NCI-H2029 treated with DMSO at 0.1 percent for 48 hours (cell line): ENCODE measurements around the gene GPX3.

Experiments
- DNase-seq: peaks from one replicate; lab custom pipeline; 2025; lab: John Stamatoyannopoulos, UW

The GPX3 gene

GRCh38 chr5:151014680-151015343, 5.6 kb upstream of the GPX3 start:
- DNase-seq, result no peak

- DNase-seq, result no peak
Measured at GRCh38 chr5:151015974-151016587, 4.3 kb upstream of the GPX3 start.

- no peak for DNase-seq
Measured at GRCh38 chr5:151016700-151017099, 3.7 kb upstream of the GPX3 start.

GRCh38 chr5:151017897-151018296, 2.5 kb upstream of the GPX3 start:
- no peak for DNase-seq

- DNase-seq, result no peak
Measured at GRCh38 chr5:151018846-151019245, 1.5 kb upstream of the GPX3 start.

- DNase-seq, result no peak
Measured at GRCh38 chr5:151019331-151019730, 1.1 kb upstream of the GPX3 start.

- DNase-seq, result no peak
Measured at GRCh38 chr5:151021746-151022145, 1.4 kb downstream of the GPX3 start.

DNA sequence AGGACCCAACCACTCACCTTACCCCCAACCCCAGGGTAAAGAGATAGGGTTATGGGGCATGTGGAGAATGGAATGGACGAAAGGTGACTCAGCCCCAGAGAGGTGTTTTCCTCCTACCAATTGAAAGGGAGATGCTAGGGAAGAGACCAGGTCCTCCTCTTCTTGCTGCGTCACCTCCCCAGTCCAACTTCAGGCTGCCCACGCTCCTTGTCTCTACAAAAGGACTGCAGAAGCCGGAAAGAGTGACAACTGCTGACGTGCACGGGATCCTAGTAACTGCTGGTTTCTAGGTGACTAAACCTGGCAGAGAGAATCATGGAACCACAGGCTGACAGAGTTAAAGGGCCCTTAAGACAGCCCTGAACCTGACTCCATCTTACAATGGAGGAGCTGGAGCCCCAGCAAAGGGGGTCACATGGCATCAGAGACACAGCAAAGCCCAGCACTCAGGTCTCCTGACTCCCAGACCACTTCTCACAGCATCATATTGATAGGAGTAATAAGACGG, 2.2 kb downstream of the GPX3 start:
- DNase-seq, result no peak

DNA sequence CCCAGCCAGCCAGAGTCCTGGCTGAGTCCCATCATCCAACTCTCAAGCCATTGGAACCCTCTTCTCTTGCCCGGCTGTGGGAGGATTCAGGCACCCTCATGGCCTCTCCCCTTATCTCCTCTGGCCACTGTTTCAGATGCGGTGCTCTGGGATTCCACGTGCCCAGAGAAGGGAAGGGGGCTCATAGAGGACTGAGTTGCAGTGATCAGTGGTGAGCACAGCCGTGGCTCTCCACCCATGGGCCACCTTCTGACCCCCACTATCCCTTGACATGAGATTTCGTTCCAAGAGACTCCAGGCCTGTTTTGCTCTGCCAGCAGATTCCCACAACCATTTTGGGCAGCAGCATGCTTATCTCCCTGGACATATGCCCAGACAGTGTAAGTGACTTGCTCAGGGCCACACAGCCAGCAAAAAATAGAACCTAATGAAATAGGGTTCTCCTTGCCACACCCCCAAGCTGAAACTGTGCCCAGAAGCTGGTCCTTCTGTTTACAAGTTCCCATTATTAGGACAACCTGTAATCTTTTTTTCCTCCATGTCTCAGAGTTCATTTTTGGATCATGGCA, 2.7 kb downstream of the GPX3 start:
- no peak for DNase-seq

DNA sequence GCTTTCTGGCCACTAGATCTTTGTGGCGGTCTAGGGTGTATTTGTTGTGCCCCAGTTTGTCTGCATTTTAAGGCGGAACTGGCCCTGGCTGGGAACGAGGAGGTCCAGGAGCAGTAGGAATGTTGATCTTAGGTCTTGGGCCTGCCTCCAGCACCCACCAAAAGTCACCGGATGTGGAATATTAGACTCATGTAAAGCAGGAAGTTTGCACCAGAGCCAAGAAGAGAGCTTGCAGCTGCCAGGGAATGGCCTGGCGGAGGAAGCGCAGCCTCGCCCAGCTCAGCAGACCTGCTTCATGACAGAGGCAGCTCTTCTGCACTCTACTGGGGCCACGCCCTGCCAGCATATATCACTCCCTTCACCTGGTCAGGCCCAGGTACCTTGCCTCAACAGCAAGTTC, 3.3 kb downstream of the GPX3 start:
- no peak for DNase-seq

- no peak for DNase-seq
Measured at GRCh38 chr5:151024440-151025249, 4.3 kb downstream of the GPX3 start.

GRCh38 chr5:151025250-151025606, 4.8 kb downstream of the GPX3 start:
- no peak for DNase-seq

- no peak for DNase-seq
Measured at GRCh38 chr5:151026088-151026487, 5.7 kb downstream of the GPX3 start.

GRCh38 chr5:151026679-151027078, 6.3 kb downstream of the GPX3 start:
- no peak for DNase-seq

- DNase-seq, result no peak
Measured at GRCh38 chr5:151027961-151028479, 7.6 kb downstream of the GPX3 start.

GRCh38 chr5:151028717-151029116, 8.3 kb downstream of the GPX3 start:
- no peak for DNase-seq

- DNase-seq, result no peak
Measured at GRCh38 chr5:151029179-151030055, 9.0 kb downstream of the GPX3 start.

DNA sequence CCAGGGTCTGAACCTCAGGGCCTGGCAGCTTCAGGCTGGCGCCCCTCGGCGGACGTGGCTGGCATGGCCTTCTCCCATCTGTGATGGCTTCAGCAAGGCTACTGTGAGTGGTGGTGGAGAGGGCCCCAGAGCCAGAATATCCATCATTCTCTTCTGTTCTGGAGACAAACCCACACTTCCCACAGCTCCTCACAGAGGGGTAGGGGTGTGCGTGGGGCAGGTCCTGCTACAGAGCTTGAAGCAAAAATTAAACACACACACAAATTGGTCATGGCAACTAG, 9.6 kb downstream of the GPX3 start:
- DNase-seq, result no peak

DNA sequence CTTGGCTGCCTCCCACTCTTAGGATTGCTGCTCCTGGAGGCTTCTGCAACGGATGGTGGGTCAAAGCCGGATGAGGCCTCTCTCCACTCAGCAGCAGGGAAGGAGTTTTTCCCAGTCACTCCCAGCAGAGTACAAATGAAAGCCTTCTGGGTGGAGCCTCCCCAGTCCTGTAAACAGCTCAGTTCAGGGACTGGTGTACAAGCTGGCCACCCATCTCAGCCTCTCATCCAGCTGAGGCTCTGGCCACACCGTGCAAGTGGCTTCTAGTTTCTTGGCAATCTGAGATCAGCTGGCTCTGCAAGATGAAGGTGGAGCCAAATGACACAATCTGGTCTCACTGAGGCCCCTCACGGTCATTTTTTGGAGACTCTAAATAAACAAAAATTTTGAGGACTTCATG, 10.0 kb downstream of the GPX3 start:
- no peak for DNase-seq

- DNase-seq, result no peak
Measured at GRCh38 chr5:151031554-151031953, 11.2 kb downstream of the GPX3 start.

DNA sequence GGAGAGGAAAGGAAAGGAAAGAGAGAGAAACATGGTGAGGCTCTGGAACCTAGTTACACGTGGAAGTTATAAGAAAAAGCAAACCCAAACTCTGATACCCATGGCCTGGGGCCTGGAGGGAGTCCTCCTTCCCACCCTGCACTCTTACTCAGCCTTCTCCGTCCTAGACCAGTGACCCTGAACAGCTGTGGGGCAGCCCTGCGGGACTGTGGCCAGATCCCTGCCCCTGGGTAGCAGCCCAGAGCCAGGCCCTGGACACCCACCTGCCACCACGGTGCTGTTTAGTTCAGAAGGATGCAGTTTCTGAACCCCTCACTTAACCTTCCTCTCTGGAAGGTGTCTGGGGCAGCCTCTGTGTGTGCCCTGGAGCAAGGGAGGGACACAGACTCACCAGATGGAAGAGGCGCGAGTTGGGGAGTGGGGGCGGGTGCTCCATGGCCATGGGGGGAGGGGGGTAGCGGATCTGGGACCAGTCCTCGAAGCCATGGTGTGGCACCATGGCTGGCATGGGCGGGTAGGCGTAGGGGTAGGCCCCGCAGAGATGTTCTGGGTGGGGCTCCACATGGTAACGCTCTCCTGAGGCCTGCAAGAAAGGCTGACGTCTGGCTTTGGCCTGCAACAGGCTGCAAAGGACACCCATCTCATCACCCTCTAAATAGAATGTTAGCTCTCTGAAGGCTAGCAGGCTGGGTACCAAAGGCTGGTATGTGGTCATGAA, 13.0 kb downstream of the GPX3 start:
- no peak for DNase-seq
